Neuron (in vitro differentiated cells): ENCODE results near the gene ZFP57.

Source experiments
- H2AFZ ChIP-seq: one replicate; pipeline ENCODE4 v1.6.1; 2013; ENCODE audit warnings: low read depth, mild to moderate bottlenecking, inconsistent platforms, low read length, moderate library complexity
- H3K27me3 ChIP-seq: one replicate; pipeline ENCODE4 v1.6.1; 2013; ENCODE audit warnings: low read length; ENCODE audit not compliant: insufficient read depth
- H3K36me3 ChIP-seq: one replicate; pipeline ENCODE4 v1.6.1; 2013; ENCODE audit warnings: low read length; ENCODE audit not compliant: insufficient read depth
- H3K4me1 ChIP-seq: one replicate; pipeline ENCODE4 v1.6.1; 2013; ENCODE audit warnings: low read length; ENCODE audit not compliant: insufficient read depth
- H3K4me3 ChIP-seq: 2 replicates; pipeline ENCODE4 v1.5.1; 2013; ENCODE audit warnings: mild to moderate bottlenecking, low read length, moderate library complexity
- H3K9me3 ChIP-seq: one replicate; pipeline ENCODE4 v1.6.1; 2013; ENCODE audit warnings: low read length

The ZFP57 gene

GRCh38 chr6:29710281-29710941, 29.5 kb upstream of the ZFP57 start:
- H2AFZ ChIP-seq = no peak overlapping the region
- no peaks in the 10 kb centered on the region for H3K27me3 ChIP-seq
- H3K36me3 ChIP-seq = no peaks in the 10 kb centered on the region
- H3K9me3 ChIP-seq = no peaks in the 10 kb centered on the region
- H3K4me1 ChIP-seq = no peaks in the 10 kb centered on the region
- H3K4me3 ChIP-seq = no peak overlapping the region

GRCh38 chr6:29709188-29709587, 28.2 kb upstream of the ZFP57 start:
- Histone ChIP-seq H3K9me3 (no peaks in the 10 kb centered on the region), H3K36me3 (no peaks in the 10 kb centered on the region), H2AFZ (no peak overlapping the region), H3K4me3 (no peak overlapping the region), H3K27me3 (no peaks in the 10 kb centered on the region), H3K4me1 (no peaks in the 10 kb centered on the region)

GRCh38 chr6:29708432-29709179, 27.7 kb upstream of the ZFP57 start:
- no peaks in the 10 kb centered on the region for H3K36me3 ChIP-seq
- no peaks in the 10 kb centered on the region for H3K9me3 ChIP-seq
- no peaks in the 10 kb centered on the region for H3K4me1 ChIP-seq
- H2AFZ ChIP-seq = no peak overlapping the region
- H3K27me3 ChIP-seq = no peaks in the 10 kb centered on the region
- H3K4me3 ChIP-seq = no peak overlapping the region

- Histone ChIP-seq H3K27me3 (no peaks in the 10 kb centered on the region), H3K4me1 (no peaks in the 10 kb centered on the region), H3K36me3 (no peaks in the 10 kb centered on the region), H2AFZ (no peak overlapping the region), H3K4me3 (no peak overlapping the region), H3K9me3 (no peaks in the 10 kb centered on the region)
Observed at GRCh38 chr6:29705389-29706231, 24.7 kb upstream of the ZFP57 start.

- Histone ChIP-seq H3K9me3 (no peaks in the 10 kb centered on the region), H3K36me3 (no peaks in the 10 kb centered on the region), H3K4me3 (no peak overlapping the region), H2AFZ (no peak overlapping the region), H3K4me1 (no peaks in the 10 kb centered on the region), H3K27me3 (no peaks in the 10 kb centered on the region)
Observed at GRCh38 chr6:29702519-29703103, 21.7 kb upstream of the ZFP57 start.

GRCh38 chr6:29696147-29697125, 15.5 kb upstream of the ZFP57 start:
- Histone ChIP-seq H3K9me3 (no peaks in the 10 kb centered on the region), H2AFZ (no peak overlapping the region), H3K36me3 (no peaks in the 10 kb centered on the region), H3K4me3 (no peak overlapping the region), H3K4me1 (no peaks in the 10 kb centered on the region), H3K27me3 (no peaks in the 10 kb centered on the region)

- Histone ChIP-seq H3K27me3 (no peaks in the 10 kb centered on the region), H2AFZ (no peak overlapping the region), H3K36me3 (no peaks in the 10 kb centered on the region), H3K4me1 (no peaks in the 10 kb centered on the region), H3K4me3 (no peak overlapping the region), H3K9me3 (no peaks in the 10 kb centered on the region)
Observed at GRCh38 chr6:29694637-29695036, 13.7 kb upstream of the ZFP57 start.

- no peak overlapping the region for H2AFZ ChIP-seq
- no peaks in the 10 kb centered on the region for H3K27me3 ChIP-seq
- H3K4me3 ChIP-seq = no peak overlapping the region
- H3K9me3 ChIP-seq = no peaks in the 10 kb centered on the region
- H3K4me1 ChIP-seq = no peaks in the 10 kb centered on the region
- no peaks in the 10 kb centered on the region for H3K36me3 ChIP-seq
Observed at GRCh38 chr6:29685718-29686326, 4.9 kb upstream of the ZFP57 start.

- H3K9me3 ChIP-seq = no peaks in the 10 kb centered on the region
- no peaks in the 10 kb centered on the region for H3K4me1 ChIP-seq
- no peaks in the 10 kb centered on the region for H3K36me3 ChIP-seq
Observed at GRCh38 chr6:29681811-29682210, 859 bp upstream of the ZFP57 start.

GRCh38 chr6:29680416-29680815, 536 bp downstream of the ZFP57 start:
- no peaks in the 10 kb centered on the region for H3K27me3 ChIP-seq
- H2AFZ ChIP-seq = no peak overlapping the region
- H3K36me3 ChIP-seq = no peaks in the 10 kb centered on the region
- no peaks in the 10 kb centered on the region for H3K4me1 ChIP-seq
- H3K9me3 ChIP-seq = no peaks in the 10 kb centered on the region
- no peak overlapping the region for H3K4me3 ChIP-seq

More at GRCh38 chr6:29681811-29682210, 859 bp upstream of the ZFP57 start:
- no peak overlapping the region for H2AFZ ChIP-seq
- no peak overlapping the region for H3K4me3 ChIP-seq
- no peaks in the 10 kb centered on the region for H3K27me3 ChIP-seq

GRCh38 chr6:29679962-29680361, 990 bp downstream of the ZFP57 start:
- H3K9me3 ChIP-seq = no peaks in the 10 kb centered on the region

GRCh38 chr6:29678114-29678513, 2.8 kb downstream of the ZFP57 start:
- H3K27me3 ChIP-seq = no peaks in the 10 kb centered on the region
- no peaks in the 10 kb centered on the region for H3K4me1 ChIP-seq
- no peak overlapping the region for H2AFZ ChIP-seq
- no peak overlapping the region for H3K4me3 ChIP-seq
- no peaks in the 10 kb centered on the region for H3K9me3 ChIP-seq
- H3K36me3 ChIP-seq = no peaks in the 10 kb centered on the region

More at GRCh38 chr6:29679962-29680361, 990 bp downstream of the ZFP57 start:
- Histone ChIP-seq H3K4me3 (no peak overlapping the region), H3K4me1 (no peaks in the 10 kb centered on the region), H2AFZ (no peak overlapping the region), H3K36me3 (no peaks in the 10 kb centered on the region), H3K27me3 (no peaks in the 10 kb centered on the region)
